ENCODE data around the gene NFKBIZ. TPM values are rescaled to one million over a fixed set of nuclear protein-coding genes. Genes with fewer than 3 reads are reported as not detected.

The NFKBIZ gene
- total and polyA plus RNA-seq, 4 donors = 27.6 to 94.8 (median 81.3) TPM

- peak; percentile 60 for ATAC-seq (ENCODE audit: insufficient read depth, low FRiP score)
- no peak overlapping the region for H3K9ac ChIP-seq (ENCODE audit: insufficient read depth in 1 of 2, low read length in 2 of 2)
These were observed 12.4 kb upstream of the NFKBIZ start for GRCh38 chr3:101836652-101837598.

GRCh38 chr3:101838691-101839090 is 10.6 kb upstream of the NFKBIZ start:
- Histone ChIP-seq H3K27ac (ENCODE audit: low read depth in 1 of 2, low read length in 1 of 2) (no peak overlapping the region), H3K9me3 (ENCODE audit: control insufficient read depth in 4 of 4, insufficient read depth in 3 of 4, low read length in 3 of 4) (no peaks in the 10 kb centered on the region), H3K4me1 (ENCODE audit: control insufficient read depth in 5 of 5, insufficient read depth in 5 of 5, low read length in 5 of 5) (no peaks in the 10 kb centered on the region), H3K36me3 (ENCODE audit: control insufficient read depth in 4 of 4, insufficient read depth in 4 of 4, low read length in 4 of 4) (no peaks in the 10 kb centered on the region), H3K4me3 (no peak overlapping the region), H3K27me3 (ENCODE audit: control insufficient read depth in 3 of 3, insufficient read depth in 3 of 3, low read length in 2 of 3) (no peaks in the 10 kb centered on the region), H3K9ac (ENCODE audit: insufficient read depth in 1 of 2, low read length in 2 of 2) (no peak overlapping the region)
- no peak for TF ChIP-seq CTCF (IDR thresholded peaks at IDR 0.05; ENCODE audit: control extremely low read depth, extremely low read depth)
- ATAC-seq (ENCODE audit: insufficient read depth, low FRiP score) = no peak
- peak in 2 of 3 donors; percentile 81 to 82 for DNase-seq
- WGBS, 2 donors = 94% methylated on average over 2 of the region's 2 CpGs

More at GRCh38 chr3:101836652-101837598, 12.4 kb upstream of the NFKBIZ start:
- no peak for TF ChIP-seq CTCF (IDR thresholded peaks at IDR 0.05; ENCODE audit: control extremely low read depth, extremely low read depth)
- DNase-seq = peak in 2 of 3 donors; percentile 63 to 64
- H3K4me1 ChIP-seq (ENCODE audit: control insufficient read depth in 5 of 5, insufficient read depth in 5 of 5, low read length in 5 of 5) = peaks cover 0 to 2% (median 0%) of the 10 kb centered on the region in 5 donors
- no peaks in the 10 kb centered on the region for H3K9me3 ChIP-seq (ENCODE audit: control insufficient read depth in 4 of 4, insufficient read depth in 3 of 4, low read length in 3 of 4)
- H3K4me3 ChIP-seq = no peak overlapping the region
- H3K27ac ChIP-seq (ENCODE audit: low read depth in 1 of 2, low read length in 1 of 2) = no peak overlapping the region
- no peaks in the 10 kb centered on the region for H3K27me3 ChIP-seq (ENCODE audit: control insufficient read depth in 3 of 3, insufficient read depth in 3 of 3, low read length in 2 of 3)
- peaks cover 0 to 3% (median 0%) of the 10 kb centered on the region in 4 donors for H3K36me3 ChIP-seq (ENCODE audit: control insufficient read depth in 4 of 4, insufficient read depth in 4 of 4, low read length in 4 of 4)
- 64 to 81% methylated on average over 3 of the region's 3 CpGs for WGBS, 2 donors

- no peaks in the 10 kb centered on the region for H3K27me3 ChIP-seq (ENCODE audit: control insufficient read depth in 3 of 3, insufficient read depth in 3 of 3, low read length in 2 of 3)
- ATAC-seq (ENCODE audit: insufficient read depth, low FRiP score) (no peak), DNase-seq (no peak)
- no peak for TF ChIP-seq CTCF (IDR thresholded peaks at IDR 0.05; ENCODE audit: control extremely low read depth, extremely low read depth)
- H3K9ac ChIP-seq (ENCODE audit: insufficient read depth in 1 of 2, low read length in 2 of 2) = no peak overlapping the region
- H3K36me3 ChIP-seq (ENCODE audit: control insufficient read depth in 4 of 4, insufficient read depth in 4 of 4, low read length in 4 of 4) = no peaks in the 10 kb centered on the region
- H3K4me3 ChIP-seq = no peak overlapping the region
- no peaks in the 10 kb centered on the region for H3K4me1 ChIP-seq (ENCODE audit: control insufficient read depth in 5 of 5, insufficient read depth in 5 of 5, low read length in 5 of 5)
- no peak overlapping the region for H3K27ac ChIP-seq (ENCODE audit: low read depth in 1 of 2, low read length in 1 of 2)
- H3K9me3 ChIP-seq (ENCODE audit: control insufficient read depth in 4 of 4, insufficient read depth in 3 of 4, low read length in 3 of 4) = no peaks in the 10 kb centered on the region
These were observed 9.2 kb upstream of the NFKBIZ start for GRCh38 chr3:101840066-101840465.

Data from lung (tissue), 12 donors.